GM20000 (cell line): ENCODE measurements around the gene ALDH3B1.

Experiments used
- DNase-seq: peaks from one replicate; pipeline ENCODE4 v3.0.0; 2012; ENCODE audit warnings: low spot score
- CTCF ChIP-seq: IDR thresholded peaks from 2 replicates; pipeline ENCODE4 v1.5.1; 2012; ENCODE audit warnings: mild to moderate bottlenecking, control low read depth; ENCODE audit errors: extremely low read depth, missing control alignments

Gene ALDH3B1

DNA sequence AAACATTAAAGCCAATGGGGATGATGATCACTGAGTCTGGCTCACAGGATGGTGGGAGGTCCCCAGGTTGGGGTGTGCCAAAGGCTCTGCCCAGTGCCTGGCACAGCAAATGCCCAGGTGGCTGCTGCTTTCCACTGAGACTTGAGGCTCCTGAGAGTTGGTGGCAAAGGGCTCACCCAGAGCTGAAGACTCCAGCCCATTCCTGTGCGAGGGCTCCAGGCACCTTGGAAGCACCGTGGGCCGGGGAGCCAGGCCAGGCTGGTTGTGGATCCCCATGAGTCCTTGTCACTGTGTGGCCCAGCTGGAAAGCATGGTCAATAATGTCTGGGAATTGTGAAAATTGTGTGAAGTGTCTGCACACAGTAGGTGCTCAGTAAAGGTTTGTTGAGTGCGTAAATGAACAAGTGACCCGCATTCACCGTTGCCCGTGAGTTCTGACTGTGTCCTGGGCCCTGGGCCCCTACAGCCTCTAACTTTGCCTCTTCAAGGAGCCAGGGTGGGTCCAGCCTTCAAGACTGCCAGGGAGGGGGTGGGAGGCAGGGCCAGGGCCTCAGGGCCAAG lies 3.4 kb upstream of the ALDH3B1 start:
- DNase-seq: no peak
- no peak for TF ChIP-seq CTCF

GRCh38 chr11:68007498-68008380 lies 2.4 kb upstream of the ALDH3B1 start:
- TF ChIP-seq CTCF: no peak
- DNase-seq: no peak

- DNase-seq: no peak
- TF ChIP-seq CTCF: no peak
Measured at GRCh38 chr11:68008381-68009337, 1.5 kb upstream of the ALDH3B1 start.

DNA sequence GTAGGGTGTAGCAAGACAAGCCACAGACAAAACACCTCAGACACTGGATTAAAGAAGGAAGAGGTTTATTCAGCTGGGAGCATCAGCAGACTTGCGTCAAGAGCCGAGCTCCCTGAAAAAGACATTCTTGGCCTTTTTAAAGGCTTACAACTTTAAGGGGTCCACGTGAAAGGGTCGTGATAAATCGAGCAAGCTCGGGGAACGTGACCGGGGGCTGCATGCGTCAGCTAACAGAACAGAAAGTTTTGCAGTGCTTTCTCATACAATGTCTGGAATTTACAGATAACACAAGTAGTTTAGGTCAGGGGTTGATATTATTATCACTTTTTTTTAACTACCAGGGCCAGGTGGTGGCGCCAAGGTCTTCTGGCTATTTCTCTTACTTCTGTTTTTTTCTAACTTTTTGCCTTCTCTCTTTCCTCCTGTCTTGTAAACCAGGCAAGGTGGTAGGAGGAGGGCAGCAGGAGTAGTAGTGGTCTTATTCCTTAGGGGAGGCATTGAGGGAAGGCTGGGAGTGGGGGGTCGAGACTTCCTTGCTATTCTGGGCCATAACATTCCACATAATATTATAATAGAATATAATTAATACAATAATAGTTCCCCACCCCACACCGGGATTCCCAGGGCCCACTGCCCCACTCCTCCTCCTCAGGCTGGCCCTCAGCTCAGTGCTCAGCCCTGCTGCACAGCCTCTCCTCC lies 587 bp upstream of the ALDH3B1 start:
- TF ChIP-seq CTCF: no peak
- DNase-seq: peak; percentile 58

DNA sequence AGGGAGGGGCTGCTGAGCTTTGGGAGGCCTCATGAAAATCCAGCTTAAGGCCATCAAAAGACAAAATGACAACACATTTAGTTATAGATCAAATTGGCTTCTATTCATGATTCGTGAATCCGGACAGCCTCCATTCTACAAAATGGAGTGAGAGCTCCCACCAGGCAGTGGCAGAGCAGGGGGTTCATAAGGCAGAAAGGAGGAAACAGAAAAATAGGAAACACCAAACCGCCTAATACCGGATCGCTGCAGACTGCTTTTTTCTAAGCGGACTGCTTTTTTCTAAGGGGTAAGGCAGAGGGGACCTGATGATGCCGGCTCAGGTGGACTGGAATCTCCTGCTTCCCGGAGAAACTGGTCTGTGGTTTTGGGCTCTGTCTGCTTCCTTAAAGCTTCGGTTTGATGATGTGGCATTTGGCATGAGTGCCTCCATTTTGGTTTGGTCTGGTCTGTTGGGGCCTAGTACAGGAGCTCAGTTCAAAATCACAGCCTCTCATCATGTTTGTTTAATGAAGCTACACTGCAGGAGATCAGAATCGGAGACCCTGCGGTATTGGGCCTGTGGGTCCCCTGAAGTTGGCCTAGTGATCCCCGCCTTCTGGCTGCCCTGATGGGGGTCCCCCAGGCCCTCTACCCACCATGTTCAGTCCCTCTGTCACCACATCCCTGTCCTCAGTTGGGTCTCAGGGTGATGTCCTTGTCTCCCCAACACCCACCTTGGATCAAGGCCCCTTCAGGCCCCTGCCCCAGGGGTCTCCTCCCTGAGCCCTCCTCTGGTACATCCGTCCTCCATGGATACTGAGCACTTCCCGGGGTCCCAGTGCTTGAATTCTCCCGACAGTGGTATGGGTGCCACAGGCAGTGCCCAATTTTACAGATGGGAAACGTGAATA lies 1.2 kb downstream of the ALDH3B1 start:
- DNase-seq: no peak
- TF ChIP-seq CTCF: no peak
